NK-92 (cell line): ENCODE results near the gene GARNL3.

Experiments used
- DNase-seq: peaks from one replicate; lab custom pipeline; 2025; ENCODE audit not compliant: unreplicated experiment; lab: John Stamatoyannopoulos, UW

The GARNL3 gene

GRCh38 chr9:127305838-127306226 lies 41.3 kb downstream of the GARNL3 start:
- no peak for DNase-seq

- no peak for DNase-seq
Observed at GRCh38 chr9:127307802-127308201, 43.2 kb downstream of the GARNL3 start.

- no peak for DNase-seq
Observed at GRCh38 chr9:127308652-127309434, 44.3 kb downstream of the GARNL3 start.

- no peak for DNase-seq
Observed at GRCh38 chr9:127309715-127310114, 45.1 kb downstream of the GARNL3 start.

- no peak for DNase-seq
Observed at GRCh38 chr9:127311239-127311741, 46.7 kb downstream of the GARNL3 start.

- DNase-seq, result no peak
Observed at GRCh38 chr9:127313042-127313560, 48.5 kb downstream of the GARNL3 start.

GRCh38 chr9:127314911-127315310 lies 50.3 kb downstream of the GARNL3 start:
- DNase-seq, result no peak

GRCh38 chr9:127316586-127317323 lies 52.2 kb downstream of the GARNL3 start:
- no peak for DNase-seq

- no peak for DNase-seq
Observed at GRCh38 chr9:127318651-127319167, 54.1 kb downstream of the GARNL3 start.

- DNase-seq, result no peak
Observed at GRCh38 chr9:127319366-127320114, 55.0 kb downstream of the GARNL3 start.

GRCh38 chr9:127320115-127320378 lies 55.5 kb downstream of the GARNL3 start:
- no peak for DNase-seq

- DNase-seq, result no peak
Observed at GRCh38 chr9:127323393-127323792, 58.8 kb downstream of the GARNL3 start.

GRCh38 chr9:127330501-127330900 lies 65.9 kb downstream of the GARNL3 start:
- no peak for DNase-seq

GRCh38 chr9:127333221-127334064 lies 68.9 kb downstream of the GARNL3 start:
- DNase-seq, result no peak

GRCh38 chr9:127334725-127335124 lies 70.2 kb downstream of the GARNL3 start:
- no peak for DNase-seq

- no peak for DNase-seq
Observed at GRCh38 chr9:127336086-127336485, 71.5 kb downstream of the GARNL3 start.

GRCh38 chr9:127336506-127337352 lies 72.2 kb downstream of the GARNL3 start:
- DNase-seq, result no peak

GRCh38 chr9:127340721-127341120 lies 76.1 kb downstream of the GARNL3 start:
- DNase-seq, result no peak

- no peak for DNase-seq
Observed at GRCh38 chr9:127341152-127341551, 76.6 kb downstream of the GARNL3 start.
